GM18507 (cell line): Measurements from ENCODE around the gene ALDH18A1.
A peak's percentile ranks its signal among the peaks of the same experiment; 100 is the strongest.
"Not testable (repeated sequence)": the region's sequence is repeated elsewhere in the genome, so short reads cannot be mapped to it uniquely, and the experiment has no call there.

Experiments
- DNase-seq: peaks from one replicate; pipeline ENCODE4 v3.0.0; 2011; ENCODE audit warnings: low read depth; ENCODE audit not compliant: insufficient read length; ENCODE audit errors: extremely low spot score
- FAIRE-seq: peaks from 2 replicates; lab custom pipeline; 2011; peaks lifted over from hg19 to GRCh38; lab: Jason Lieb, UNC

ALDH18A1 gene

GRCh38 chr10:95656291-95657164 lies at the start of gene ALDH18A1:
Gene ALDH18A1, minus strand, starts transcription at chr10:95656711. Its CDS starts 3,334 bp downstream, at chr10:95653377.
- DNase-seq (peak; percentile 91), FAIRE-seq (peak; percentile 97)

DNA sequence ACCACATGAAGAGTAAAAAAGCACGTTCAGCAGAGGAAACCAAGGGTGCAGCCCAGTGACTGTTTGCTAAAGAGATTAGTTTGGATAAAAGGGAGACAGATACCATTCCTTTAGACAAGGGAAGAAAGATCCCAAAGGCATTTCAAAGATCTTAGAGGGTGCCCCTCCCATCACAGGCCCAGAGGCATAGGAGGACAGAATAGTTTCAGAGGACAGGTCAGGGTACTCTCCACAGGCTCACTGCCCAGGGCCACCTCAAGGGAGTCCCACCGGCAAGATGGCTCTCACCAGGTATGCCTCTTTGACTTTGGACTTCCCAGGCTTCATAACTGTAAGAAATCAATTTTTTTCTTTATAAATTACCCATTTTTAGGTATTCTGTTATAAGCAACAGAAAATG lies 41.9 kb upstream of the ALDH18A1 start:
- no peak for DNase-seq
- peak; percentile 38 for FAIRE-seq

DNA sequence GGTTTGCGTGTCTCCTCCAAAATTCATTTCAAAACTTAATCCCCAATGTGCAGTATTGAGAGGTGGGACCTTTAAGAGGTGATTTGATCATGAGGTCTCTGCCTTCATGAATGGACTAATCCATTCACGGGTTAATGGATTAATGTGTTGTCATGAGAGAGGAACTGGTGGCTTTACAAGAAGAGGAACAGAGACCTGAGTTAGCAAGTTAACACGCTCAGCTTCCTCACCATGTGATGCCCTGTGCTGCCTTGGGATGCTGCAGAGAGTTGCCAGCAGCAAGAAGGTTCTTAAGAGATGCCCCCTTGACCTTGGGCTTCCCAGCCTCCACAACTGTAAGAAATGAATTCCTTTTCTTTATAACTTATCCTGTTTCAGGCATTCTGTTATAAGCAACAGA lies 40.9 kb upstream of the ALDH18A1 start:
- FAIRE-seq (peak; percentile 96), DNase-seq (no peak)

DNA sequence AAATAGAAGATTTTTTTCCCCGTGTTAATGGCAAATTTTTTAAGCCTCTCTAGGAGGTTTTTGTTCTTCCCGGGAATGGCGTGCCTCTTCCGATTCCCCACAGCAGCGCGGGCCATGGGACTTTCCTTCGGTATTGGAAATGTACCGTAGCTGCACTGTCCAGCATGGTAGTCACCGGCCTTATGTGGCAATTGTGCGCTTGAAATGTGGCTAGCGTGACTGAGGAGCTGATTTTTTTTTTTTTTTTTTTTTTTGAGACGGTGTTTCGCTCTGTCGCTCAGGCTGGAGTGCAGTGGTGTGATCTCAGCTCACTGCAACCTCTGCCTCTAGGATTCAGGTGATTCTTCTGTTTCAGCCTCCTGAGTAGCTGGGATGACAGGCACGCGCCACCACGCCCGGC lies 38.2 kb upstream of the ALDH18A1 start:
- FAIRE-seq (peak; percentile 61), DNase-seq (no peak)

GRCh38 chr10:95693668-95694534 lies 37.4 kb upstream of the ALDH18A1 start, which contains the start of gene TCTN3:
Gene TCTN3, minus strand, starts transcription at chr10:95693927. Its CDS starts 28 bp downstream, at chr10:95693899.
- DNase-seq (peak; percentile 90), FAIRE-seq (peak; percentile 100)

GRCh38 chr10:95693071-95693667 lies 36.7 kb upstream of the ALDH18A1 start:
- DNase-seq: no peak
- FAIRE-seq: no peak

- FAIRE-seq (no peak), DNase-seq (no peak)
Measured at GRCh38 chr10:95691281-95691680, 34.8 kb upstream of the ALDH18A1 start.

GRCh38 chr10:95688648-95689047 lies 32.1 kb upstream of the ALDH18A1 start:
- DNase-seq: no peak

GRCh38 chr10:95683966-95684365 lies 27.5 kb upstream of the ALDH18A1 start:
- DNase-seq (no peak), FAIRE-seq (no peak)

More at GRCh38 chr10:95688648-95689047, 32.1 kb upstream of the ALDH18A1 start:
- peak; percentile 48 for FAIRE-seq

GRCh38 chr10:95675403-95676116 lies 19.0 kb upstream of the ALDH18A1 start:
- no peak for DNase-seq
- no peak for FAIRE-seq

DNA sequence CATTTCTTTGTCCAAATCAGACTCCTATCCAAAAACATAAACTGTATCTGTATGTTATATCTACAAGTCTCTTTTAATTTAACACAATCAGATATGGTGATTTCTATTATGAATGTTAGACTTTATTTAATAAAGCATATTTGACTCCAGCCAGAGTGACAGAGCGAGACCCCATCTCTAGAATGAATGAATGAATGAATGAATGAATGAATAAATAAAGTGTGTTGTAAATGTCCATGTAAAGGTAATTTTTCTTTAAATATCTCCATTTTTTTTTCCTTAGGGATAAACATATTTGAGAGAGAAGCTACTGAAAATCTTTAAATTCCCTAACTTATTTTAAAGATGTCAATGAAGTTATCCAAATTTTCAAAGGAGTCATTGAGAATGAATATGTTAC lies 18.1 kb upstream of the ALDH18A1 start:
- FAIRE-seq: no peak
- DNase-seq: no peak

DNA sequence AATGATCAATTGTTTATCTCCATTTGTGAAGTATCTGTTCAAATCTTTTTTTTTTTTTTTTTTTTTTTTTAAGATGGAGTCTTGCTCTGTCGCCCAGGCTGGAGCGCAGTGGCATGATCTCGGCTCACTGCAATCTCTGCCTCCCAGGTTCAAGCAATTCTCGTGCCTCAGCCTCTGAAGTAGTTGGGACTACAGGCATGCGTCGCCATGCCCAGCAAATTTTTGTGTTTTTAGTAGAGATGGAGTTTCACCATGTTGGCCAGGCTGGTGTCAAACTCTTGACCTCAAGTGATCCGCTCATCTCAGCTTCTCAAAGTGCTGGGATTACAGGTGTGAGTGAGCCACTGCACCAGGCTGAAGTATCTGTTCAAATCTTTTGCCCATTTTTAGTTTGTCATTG lies 16.1 kb upstream of the ALDH18A1 start:
- not testable (repeated sequence) for FAIRE-seq, DNase-seq

DNA sequence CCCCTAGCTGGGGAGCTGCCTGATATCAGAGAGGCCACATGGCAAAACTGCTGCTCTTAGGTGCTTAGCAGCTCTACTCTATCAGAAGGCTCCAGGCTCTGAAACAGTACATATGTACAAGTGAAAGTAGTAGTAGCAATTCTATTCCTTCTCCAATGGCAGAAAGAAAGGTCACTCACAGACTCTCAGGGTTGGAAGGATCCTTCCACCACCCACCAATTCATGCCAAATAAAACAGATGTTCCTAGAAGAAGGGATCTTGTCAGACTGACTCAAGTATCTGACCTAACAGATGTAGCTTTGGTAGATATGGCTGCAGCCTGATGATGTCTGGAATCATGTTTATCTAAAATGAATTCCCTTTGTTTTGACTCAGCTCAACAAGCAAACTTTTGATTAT lies 8.0 kb upstream of the ALDH18A1 start:
- FAIRE-seq (no peak), DNase-seq (no peak)

- no peak for DNase-seq
- FAIRE-seq: no peak
Measured at GRCh38 chr10:95663496-95663895, 7.0 kb upstream of the ALDH18A1 start.

- FAIRE-seq (no peak), DNase-seq (no peak)
Measured at GRCh38 chr10:95661818-95662217, 5.3 kb upstream of the ALDH18A1 start.

- DNase-seq: no peak
- FAIRE-seq: no peak
Measured at GRCh38 chr10:95660283-95660682, 3.8 kb upstream of the ALDH18A1 start.

DNA sequence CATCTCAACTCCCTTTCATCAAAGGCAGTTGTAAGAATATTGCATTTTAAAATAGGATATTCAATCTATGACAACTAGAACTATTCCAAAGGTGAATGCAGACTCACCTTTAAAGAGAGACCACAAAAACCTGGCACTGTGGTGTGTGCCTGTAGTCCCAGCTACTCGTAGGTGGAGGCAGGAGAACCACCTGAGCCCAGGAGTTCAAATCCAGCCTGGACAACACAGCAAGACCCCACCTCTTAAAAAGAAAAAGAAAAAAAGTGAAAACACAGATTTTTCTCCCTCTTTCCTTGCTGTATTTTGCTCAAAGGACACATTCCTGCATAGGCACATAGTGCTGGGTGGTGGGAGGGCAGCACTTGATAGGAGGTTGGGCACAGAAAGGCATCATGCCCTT lies 739 bp upstream of the ALDH18A1 start:
- no peak for FAIRE-seq
- no peak for DNase-seq

GRCh38 chr10:95655571-95656290 lies 780 bp downstream of the ALDH18A1 start:
- DNase-seq (no peak), FAIRE-seq (peak; percentile 69)

DNA sequence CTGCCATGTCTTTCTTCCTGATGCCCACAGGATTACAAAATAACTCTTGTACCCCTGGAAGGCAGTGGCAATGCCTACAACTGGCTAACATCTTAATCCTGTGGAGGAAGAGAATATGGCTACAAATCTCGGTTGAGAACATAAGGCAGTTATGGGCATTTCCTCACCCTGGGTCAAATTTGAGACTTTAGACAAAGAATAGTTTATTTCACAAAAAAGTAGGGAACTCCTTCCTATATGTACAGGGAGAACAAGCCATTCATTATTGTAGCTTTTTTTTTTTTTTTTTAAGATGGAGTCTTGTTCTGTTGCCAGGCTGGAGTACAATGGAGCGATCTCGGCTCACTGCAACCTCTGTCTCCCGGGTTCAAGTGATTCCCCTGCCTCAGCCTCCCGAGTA lies 2.6 kb downstream of the ALDH18A1 start:
- no peak for FAIRE-seq

More for the DNA sequence above, 2.6 kb downstream of the ALDH18A1 start:
- no peak for DNase-seq
